ENCODE data around the gene LRRC40.

Gene LRRC40

DNA sequence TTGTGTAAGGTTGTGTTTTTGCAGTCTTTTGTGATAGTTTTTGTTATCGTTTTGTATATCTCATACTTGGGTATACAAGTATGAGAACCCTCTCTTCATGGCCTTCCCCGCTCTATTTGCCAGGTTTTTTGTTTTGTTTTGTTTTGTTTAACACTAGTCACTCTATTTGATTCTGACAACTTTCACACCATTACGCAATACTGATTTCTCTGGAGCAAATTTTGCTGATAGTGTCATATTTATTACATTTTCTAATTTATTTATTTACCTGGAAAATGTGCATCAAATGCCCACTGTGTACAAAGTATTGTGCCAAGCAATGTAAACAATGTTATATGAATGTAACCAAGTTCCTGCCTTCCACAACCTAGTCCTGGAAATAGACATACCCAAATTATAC, 90.1 kb downstream of the LRRC40 start:
- no peak for DNase-seq (ENCODE audit: low read depth)

DNA sequence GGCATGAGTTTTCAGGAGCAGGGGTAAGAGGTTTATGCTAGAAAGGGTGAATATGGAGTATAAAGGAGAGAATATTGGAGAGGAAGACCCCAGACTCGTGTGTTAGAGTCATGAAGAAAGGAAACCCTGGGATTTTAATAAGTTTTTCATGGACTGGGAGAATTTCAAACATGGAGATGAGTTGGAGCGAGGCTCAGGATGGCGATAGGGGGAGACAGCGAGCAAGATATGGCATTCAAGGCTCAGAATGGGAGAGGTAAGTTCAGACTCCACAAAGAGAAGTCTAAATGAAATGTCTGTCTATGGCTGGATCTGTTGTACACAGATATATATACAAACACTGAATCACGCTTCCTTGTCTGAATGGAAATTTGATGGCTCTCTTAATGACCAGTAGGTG, 92.5 kb downstream of the LRRC40 start:
- DNase-seq (ENCODE audit: low read depth), result no peak

DNA sequence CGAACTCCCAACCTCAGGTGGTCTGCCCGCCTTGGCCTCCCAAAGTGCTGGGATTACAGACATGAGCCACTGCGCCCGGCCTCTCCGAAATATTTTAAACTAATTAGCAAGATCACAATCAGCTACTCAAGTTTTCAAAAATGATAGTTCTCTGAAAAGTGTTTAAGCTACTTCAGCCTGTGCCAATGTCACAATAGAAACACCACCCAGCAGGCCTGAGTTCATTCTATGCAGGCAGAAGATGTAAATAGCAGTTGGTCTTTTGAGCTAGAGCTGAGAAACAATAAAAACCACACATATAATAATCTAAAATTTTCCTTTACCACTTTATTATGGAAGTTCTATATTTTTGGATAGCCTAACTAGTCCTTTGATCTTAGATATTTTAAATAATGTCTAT, 96.1 kb downstream of the LRRC40 start:
- no peak for DNase-seq (ENCODE audit: low read depth)

DNA sequence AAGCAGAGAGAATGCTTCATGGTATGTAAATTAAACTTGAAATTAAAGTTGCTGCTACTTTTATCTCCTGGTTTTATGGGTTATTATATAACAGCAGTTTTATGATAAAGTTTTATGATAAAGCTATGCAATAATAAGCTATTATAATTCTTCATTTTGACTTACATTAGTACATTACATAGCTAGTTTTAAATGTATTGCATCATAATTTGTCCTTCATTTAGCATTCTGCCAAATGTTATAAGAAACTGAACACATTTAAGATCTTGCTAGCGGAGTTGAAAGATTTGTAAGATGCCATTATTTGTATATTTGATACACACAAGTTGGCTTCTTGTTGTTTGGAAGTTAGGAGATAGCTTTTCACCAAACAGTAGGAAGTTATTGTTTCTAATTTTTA, 101.6 kb downstream of the LRRC40 start:
- no peak for DNase-seq (ENCODE audit: low read depth)

DNA sequence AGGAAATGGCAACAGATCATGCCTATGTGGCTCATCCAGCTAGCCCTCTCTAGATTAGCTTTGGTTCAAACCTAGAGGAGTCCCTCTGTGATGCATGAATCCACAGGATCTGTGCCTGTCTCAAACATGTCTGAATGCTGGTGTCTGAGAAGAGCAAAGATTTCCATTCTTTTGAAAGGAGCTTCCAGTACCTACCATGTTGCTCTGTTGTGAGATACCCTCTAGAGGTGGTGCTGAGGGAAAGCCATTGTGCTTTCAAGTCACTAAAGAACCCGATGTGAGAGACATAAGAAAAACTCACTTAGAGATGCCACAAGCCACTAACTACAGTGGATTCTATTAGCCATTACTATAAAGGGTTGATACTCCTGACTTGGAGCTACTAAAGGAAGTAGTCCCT, 103.6 kb downstream of the LRRC40 start:
- no peak for DNase-seq (ENCODE audit: low read depth)

DNA sequence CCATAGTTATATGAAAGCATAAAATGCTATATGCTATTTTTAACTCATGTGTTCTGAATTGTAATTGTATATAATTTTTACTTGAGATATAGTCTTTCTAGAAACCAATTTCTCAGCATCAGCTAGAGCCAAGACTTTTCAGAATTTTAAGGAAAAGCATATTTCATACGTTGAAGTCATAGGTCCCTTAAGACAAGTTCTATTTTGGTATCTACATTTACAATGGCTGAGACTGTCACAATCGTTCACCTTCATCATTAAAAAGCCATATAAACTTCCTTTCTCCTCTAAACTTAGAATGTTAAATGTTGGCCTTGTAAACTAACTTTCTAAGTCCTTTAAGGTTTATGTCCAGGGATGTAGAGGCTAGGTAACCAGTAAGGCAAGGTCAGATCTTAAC, 104.1 kb downstream of the LRRC40 start:
- DNase-seq (ENCODE audit: low read depth), result no peak
